Osteocyte (in vitro differentiated cells): ENCODE results near the gene HIVEP3. TPM values are rescaled to one million over a fixed set of nuclear protein-coding genes. Genes with fewer than 3 reads are reported as not detected.
"Not testable (repeated sequence)": the region's sequence is repeated elsewhere in the genome, so short reads cannot be mapped to it uniquely, and the experiment has no call there.

Source experiments
- DNase-seq: peaks from one replicate; pipeline ENCODE4 v3.0.0; 2021; ENCODE audit warnings: mixed read lengths; ENCODE audit not compliant: unreplicated experiment; ENCODE audit errors: extremely low spot score
- H3K27ac Mint-ChIP-seq: one replicate; pipeline ENCODE4 v1.8.0; 2021; ENCODE audit warnings: mild to moderate bottlenecking, mixed read lengths; ENCODE audit not compliant: unreplicated experiment
- H3K27me3 Mint-ChIP-seq: one replicate; pipeline ENCODE4 v1.8.0; 2021; ENCODE audit warnings: mixed read lengths; ENCODE audit not compliant: unreplicated experiment
- H3K36me3 Mint-ChIP-seq: one replicate; pipeline ENCODE4 v1.8.0; 2021; ENCODE audit warnings: mixed read lengths; ENCODE audit not compliant: unreplicated experiment
- H3K4me1 Mint-ChIP-seq: one replicate; pipeline ENCODE4 v1.8.0; 2021; ENCODE audit warnings: mixed read lengths; ENCODE audit not compliant: unreplicated experiment
- H3K4me3 Mint-ChIP-seq: one replicate; pipeline ENCODE4 v1.8.0; 2021; ENCODE audit warnings: mild to moderate bottlenecking, moderate library complexity, mixed read lengths; ENCODE audit not compliant: unreplicated experiment
- H3K9me3 Mint-ChIP-seq: one replicate; pipeline ENCODE4 v1.8.0; 2021; ENCODE audit warnings: mixed read lengths; ENCODE audit not compliant: unreplicated experiment
- total RNA-seq: library from RNA; stranded (reverse); gene quantifications from 2 replicates; pipeline ENCODE4 v1.2.1, GENCODE V29; 2021
- TF ChIP-seq, protein P1 (sequence below): fragments of 200-600 bp; sonication (generic); IDR thresholded peaks from 2 replicates; pipeline ENCODE4 v1.5.0; 2021; ENCODE audit warnings: antibody characterized with exemption, mild to moderate bottlenecking, moderate library complexity

HIVEP3 gene
- total RNA-seq, 1 donor from 2014 or later, result 0.97 TPM

DNA sequence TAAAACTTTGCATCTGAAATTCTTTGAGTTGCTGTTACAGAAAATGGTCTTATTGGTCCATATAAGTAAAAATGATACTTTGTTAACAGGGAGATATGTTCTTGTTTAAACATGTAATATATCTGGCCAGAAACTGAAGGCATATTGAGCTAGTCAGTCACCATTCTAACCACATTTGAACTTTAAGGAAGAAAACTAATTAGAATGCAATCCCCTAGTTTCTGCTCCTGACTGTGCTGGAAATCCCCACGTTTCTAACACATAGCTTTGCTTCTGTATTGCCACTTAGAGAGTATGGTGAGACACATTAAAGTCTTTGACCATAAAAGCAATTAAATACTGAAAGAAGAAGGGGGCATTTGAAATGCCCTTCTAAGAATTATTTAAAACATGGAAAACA is 32.1 kb upstream of the HIVEP3 start:
- H3K4me3 Mint-ChIP-seq, result no peak overlapping the region
- H3K27ac Mint-ChIP-seq, result no peak overlapping the region
- H3K4me1 Mint-ChIP-seq, result peaks cover 13% of the 10 kb centered on the region
- peaks cover 10% of the 10 kb centered on the region for H3K9me3 Mint-ChIP-seq
- H3K36me3 Mint-ChIP-seq, result no peaks in the 10 kb centered on the region
- DNase-seq, result no peak
- TF ChIP-seq, protein P1, sequence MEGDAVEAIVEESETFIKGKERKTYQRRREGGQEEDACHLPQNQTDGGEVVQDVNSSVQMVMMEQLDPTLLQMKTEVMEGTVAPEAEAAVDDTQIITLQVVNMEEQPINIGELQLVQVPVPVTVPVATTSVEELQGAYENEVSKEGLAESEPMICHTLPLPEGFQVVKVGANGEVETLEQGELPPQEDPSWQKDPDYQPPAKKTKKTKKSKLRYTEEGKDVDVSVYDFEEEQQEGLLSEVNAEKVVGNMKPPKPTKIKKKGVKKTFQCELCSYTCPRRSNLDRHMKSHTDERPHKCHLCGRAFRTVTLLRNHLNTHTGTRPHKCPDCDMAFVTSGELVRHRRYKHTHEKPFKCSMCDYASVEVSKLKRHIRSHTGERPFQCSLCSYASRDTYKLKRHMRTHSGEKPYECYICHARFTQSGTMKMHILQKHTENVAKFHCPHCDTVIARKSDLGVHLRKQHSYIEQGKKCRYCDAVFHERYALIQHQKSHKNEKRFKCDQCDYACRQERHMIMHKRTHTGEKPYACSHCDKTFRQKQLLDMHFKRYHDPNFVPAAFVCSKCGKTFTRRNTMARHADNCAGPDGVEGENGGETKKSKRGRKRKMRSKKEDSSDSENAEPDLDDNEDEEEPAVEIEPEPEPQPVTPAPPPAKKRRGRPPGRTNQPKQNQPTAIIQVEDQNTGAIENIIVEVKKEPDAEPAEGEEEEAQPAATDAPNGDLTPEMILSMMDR, result no peak
- peaks cover 21% of the 10 kb centered on the region for H3K27me3 Mint-ChIP-seq

DNA sequence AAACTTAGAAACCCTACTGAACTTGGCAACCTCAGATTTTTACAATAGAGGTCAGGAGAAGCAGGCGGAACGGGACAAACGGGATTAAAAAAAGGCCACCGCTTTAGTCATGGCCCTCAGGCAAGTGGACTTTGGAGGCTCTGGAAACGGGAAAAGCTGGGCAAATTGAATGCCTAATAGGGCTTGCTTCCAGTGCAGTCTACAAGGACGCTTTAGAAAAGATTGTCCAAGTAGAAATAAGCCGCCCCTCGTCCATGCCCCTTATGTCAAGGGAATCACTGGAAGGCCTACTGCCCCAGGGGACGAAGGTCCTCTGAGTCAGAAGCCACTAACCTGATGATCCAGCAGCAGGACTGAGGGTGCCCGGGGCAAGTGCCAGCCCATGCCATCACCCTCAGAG is 27.2 kb upstream of the HIVEP3 start:
- not testable (repeated sequence) for H3K4me3 Mint-ChIP-seq, H3K4me1 Mint-ChIP-seq, DNase-seq, H3K36me3 Mint-ChIP-seq, H3K27ac Mint-ChIP-seq
- Mint-ChIP-seq H3K27me3 (peaks cover 22% of the 10 kb centered on the region), H3K9me3 (peaks cover 20% of the 10 kb centered on the region)

DNA sequence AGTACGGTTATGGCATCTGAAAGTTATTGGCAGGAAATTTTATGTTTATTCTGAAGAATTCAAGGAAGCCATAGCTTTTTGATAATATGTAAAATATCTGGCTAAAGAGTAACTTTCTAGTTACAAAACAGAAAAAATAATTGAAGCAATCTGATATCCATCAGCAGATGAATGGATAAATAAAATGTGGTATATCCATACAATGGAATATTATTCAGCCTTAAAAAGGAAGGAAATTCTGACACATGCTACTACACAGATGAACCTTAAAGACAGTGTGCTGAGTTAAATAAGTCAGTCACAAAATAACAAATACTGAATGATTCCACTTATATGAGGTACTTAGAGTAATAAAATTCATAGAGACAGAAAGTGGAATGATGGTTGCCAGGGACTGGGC is 25.0 kb upstream of the HIVEP3 start:
- peaks cover 22% of the 10 kb centered on the region for H3K27me3 Mint-ChIP-seq
- DNase-seq, result no peak
- TF ChIP-seq, protein P1, result no peak
- no peak overlapping the region for H3K27ac Mint-ChIP-seq
- no peaks in the 10 kb centered on the region for H3K4me1 Mint-ChIP-seq
- H3K4me3 Mint-ChIP-seq, result no peak overlapping the region
- no peaks in the 10 kb centered on the region for H3K36me3 Mint-ChIP-seq
- peaks cover 10% of the 10 kb centered on the region for H3K9me3 Mint-ChIP-seq

DNA sequence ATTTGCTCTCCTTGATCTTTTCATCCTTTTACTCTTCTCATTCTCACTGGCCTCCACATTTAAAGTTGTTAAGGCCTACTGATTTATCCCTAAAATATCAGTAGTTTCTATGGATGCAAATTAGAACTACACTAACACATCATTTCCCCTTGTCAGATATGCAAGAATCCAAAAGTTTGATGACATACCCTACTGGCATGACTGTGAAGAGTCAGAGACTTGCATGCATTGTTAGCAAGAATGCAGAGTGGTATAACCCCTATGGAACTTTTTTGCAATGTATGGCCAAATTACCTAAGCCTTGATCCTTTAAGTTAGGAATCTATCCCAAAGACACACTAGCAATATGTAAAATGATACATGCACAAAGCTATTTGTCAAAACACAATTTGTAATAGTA is 23.6 kb upstream of the HIVEP3 start:
- Mint-ChIP-seq H3K27ac (no peak overlapping the region), H3K4me3 (no peak overlapping the region)

DNA sequence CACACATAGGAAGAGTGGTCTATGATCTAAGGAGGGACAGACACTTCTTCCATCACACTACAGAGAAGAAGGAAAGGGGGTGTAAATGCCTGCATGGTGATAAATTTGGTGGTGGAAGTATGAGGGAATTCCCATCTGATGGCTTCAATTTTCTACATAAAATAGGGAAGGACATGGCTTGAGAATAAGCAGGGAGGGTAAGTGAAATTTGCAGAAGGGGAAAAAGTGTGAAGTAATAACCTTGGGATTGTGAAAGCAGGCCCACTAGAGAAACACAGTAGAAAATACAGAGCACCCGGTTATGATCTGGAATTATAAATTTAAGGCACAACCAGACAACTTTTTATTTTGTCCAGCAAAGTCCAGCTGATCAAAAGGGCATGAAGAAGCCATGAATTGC is 22.7 kb upstream of the HIVEP3 start:
- Mint-ChIP-seq H3K4me1 (no peaks in the 10 kb centered on the region), H3K27ac (no peak overlapping the region), H3K36me3 (no peaks in the 10 kb centered on the region), H3K9me3 (peaks cover 10% of the 10 kb centered on the region), H3K27me3 (peaks cover 30% of the 10 kb centered on the region), H3K4me3 (no peak overlapping the region)
- TF ChIP-seq, protein P1, result no peak
- no peak for DNase-seq

More for the DNA sequence above, 23.6 kb upstream of the HIVEP3 start:
- peaks cover 30% of the 10 kb centered on the region for H3K27me3 Mint-ChIP-seq
- no peaks in the 10 kb centered on the region for H3K4me1 Mint-ChIP-seq
- peaks cover 10% of the 10 kb centered on the region for H3K9me3 Mint-ChIP-seq
- TF ChIP-seq, protein P1, result no peak
- no peak for DNase-seq
- H3K36me3 Mint-ChIP-seq, result no peaks in the 10 kb centered on the region

DNA sequence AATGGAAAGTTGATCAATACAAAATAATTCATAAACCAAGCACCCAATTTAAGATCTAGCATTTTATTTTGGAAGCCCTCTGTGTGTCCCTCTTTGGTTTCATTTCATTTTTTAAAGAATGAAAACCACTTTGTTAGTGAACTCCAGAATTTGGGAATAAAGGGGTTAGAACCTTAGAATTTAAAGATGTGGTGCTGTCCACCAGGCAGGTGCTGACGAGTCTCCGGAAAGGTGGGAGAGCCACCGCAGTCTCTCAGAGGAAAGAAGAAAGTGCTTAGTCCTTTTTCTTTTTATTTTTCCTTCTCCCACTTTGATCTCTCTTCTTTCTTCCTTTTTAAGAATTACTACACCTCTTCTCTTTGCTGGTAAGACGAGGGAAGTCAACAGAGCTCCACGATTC is 20.5 kb upstream of the HIVEP3 start:
- Mint-ChIP-seq H3K36me3 (no peaks in the 10 kb centered on the region), H3K4me1 (no peaks in the 10 kb centered on the region), H3K4me3 (no peak overlapping the region), H3K27me3 (peaks cover 34% of the 10 kb centered on the region), H3K27ac (no peak overlapping the region), H3K9me3 (peaks cover 12% of the 10 kb centered on the region)
- TF ChIP-seq, protein P1, result no peak
- no peak for DNase-seq
